Stimulated activated CD8-positive, alpha-beta memory T cell treated with anti-CD3 and anti-CD28 coated beads, Interleukin-4, amount 100 ng/mL, for 1 hour (primary cell): ENCODE measurements around the gene ITPRIPL2.

Experiments
- DNase-seq, 2 donors: peaks; one replicate each; pipeline ENCODE4 v3.0.0-alpha.2; 2020; ENCODE audit warnings: low read depth in 2 of 2, low spot score in 1 of 2

The ITPRIPL2 gene

GRCh38 chr16:19142939-19143598 lies 29.3 kb downstream of the ITPRIPL2 start:
- DNase-seq, result no peak

DNA sequence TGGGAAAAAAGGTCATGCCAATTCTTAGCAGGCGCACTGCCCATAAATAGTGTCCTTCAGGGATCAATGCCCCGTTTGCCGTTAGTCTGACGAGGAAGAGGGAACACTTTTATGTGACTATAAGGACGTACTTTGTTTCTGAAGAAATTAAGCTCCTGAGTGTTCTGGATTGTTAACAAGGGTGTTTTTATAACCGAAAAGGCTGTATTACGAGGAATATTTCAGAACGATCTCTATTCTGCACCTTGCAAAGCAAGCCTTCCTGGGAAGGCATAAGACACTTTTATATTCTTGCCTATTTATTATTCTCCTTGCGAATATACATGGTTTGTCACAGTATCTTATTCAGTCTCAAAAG lies 29.8 kb downstream of the ITPRIPL2 start:
- no peak for DNase-seq

GRCh38 chr16:19145010-19145409 lies 31.2 kb downstream of the ITPRIPL2 start:
- no peak for DNase-seq

- no peak for DNase-seq
Observed at GRCh38 chr16:19147126-19147525, 33.4 kb downstream of the ITPRIPL2 start.

DNA sequence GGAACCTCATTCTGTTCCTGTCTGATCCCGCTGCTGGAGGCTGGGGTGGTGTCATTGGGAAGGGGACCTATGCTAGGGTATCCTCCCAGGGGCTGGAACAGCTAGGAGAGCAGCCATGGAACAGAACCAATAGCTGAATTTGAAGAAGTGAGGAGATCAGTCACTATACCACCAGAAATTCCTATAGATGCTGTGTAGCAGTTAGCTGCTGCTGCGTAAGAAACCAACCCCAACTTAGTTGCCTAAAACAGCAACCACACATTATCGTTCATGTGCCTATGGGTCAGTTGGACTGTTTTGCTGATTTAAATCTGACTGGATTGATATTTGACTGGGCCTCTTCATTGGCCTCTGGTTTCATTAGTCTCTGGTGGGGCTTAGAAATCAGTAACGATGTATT lies 33.9 kb downstream of the ITPRIPL2 start:
- DNase-seq, result no peak

DNA sequence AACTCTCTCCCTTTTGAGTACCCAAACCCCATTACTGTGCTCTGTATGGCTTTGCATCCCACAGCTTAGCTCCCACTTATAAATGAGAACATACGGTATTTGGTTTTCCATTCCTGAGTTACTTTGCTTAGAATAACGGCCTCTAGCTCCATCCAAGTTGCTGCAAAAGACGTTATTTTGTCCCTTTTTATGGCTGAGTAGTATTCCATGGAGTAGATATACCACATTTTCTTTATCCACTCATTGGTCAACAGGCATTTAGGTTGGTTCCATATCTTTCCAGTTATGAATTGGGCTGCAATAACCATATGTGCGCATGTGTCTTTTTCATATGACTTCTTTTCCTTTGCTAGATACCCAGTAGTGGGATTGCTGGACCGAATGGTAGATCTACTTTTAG lies 34.4 kb downstream of the ITPRIPL2 start:
- DNase-seq, result no peak

GRCh38 chr16:19151310-19151709 lies 37.5 kb downstream of the ITPRIPL2 start:
- no peak for DNase-seq

DNA sequence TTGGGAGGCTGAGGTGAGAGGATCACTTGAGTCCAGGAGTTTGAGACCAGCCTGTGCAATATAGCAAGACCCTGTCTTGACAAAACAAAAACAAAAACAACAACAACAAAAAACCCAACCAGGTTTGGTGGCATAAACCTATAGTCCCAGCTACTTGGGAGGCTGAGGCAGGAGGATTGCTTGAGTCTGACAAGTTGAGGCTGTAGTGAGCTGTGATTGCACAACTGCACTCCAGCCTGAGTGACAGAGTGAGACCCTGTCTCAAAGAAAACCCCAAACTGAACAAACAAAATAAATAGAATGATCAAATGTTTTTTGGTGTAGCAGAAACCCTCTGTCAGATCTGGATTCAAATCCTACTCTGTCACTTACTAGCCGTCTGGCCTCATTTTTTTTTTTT lies 38.3 kb downstream of the ITPRIPL2 start:
- DNase-seq, result no peak

- no peak for DNase-seq
Observed at GRCh38 chr16:19153876-19154275, 40.1 kb downstream of the ITPRIPL2 start.

- DNase-seq, result no peak
Observed at GRCh38 chr16:19162085-19162484, 48.3 kb downstream of the ITPRIPL2 start.

DNA sequence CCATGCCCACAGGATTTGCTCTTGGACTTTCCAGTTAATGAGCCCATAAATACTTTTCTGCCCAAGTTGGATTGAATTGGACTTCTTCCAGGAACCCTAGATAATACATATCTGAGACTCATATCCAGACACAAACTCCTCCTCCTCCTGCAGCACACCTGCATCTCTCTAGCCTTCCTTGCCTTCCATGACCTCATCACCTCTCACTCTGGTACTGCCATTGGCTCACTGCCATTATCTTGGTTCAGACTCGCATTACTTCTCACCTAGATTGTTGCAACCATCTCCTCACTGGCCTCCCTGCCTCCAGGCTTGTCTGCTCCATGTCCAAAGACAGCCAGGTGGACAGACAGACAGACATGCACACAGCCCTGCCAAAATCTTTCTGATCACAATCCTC lies 49.5 kb downstream of the ITPRIPL2 start:
- DNase-seq, result no peak

GRCh38 chr16:19164285-19164684 lies 50.5 kb downstream of the ITPRIPL2 start:
- no peak for DNase-seq

GRCh38 chr16:19165101-19165500 lies 51.3 kb downstream of the ITPRIPL2 start:
- no peak for DNase-seq

DNA sequence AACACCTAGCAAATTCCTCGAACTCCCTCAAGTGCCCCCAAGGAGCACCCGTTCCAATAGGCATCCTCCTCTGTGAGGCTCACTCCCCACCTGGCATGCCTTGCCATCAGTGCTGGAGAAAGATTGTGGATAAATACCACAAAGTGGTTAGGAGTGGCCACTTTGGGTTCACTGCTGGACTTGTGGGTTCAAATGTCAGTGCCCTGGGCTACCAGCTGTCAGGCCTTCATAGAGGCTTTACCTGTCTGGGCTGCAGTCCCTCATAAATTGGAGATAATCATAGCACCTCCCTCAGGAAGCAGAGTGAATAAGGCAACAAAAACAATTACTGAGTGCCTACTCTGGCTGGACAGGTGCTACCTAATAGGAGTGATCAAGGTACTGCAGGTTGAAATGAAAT lies 52.7 kb downstream of the ITPRIPL2 start:
- no peak for DNase-seq

DNA sequence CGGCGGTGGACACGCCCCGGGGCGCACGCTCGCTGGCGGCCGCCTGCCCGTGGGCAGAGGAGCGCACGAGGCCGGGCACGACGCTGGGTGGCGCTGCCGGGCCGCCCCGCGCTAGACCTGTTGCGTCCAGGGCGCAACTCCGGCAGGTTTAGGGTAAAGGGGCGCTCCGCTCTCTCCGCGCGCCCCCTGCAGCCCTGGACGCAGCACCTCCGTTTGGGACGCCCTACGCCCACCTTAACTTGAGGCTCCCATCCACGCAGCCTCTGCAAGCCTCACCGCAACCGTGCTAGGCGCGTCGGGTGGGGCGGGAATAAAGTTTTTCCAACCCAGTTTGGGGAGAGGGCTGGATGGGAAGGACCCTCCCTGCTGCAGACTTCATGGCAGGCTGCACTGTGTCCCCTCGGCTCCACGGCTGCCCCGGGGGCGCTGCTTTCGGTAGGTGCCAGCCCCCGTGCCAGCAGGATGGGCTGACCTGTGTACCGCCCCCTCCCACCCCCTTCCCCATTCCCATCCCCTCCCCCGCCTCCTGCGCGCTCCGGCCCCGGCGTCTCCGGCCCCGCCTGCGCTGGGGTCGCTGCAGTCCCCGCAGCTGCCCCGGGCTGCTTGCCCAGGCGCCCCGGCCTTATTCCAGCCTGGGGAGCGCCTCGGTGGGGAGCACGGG lies 54.1 kb downstream of the ITPRIPL2 start, which contains the start of gene SYT17:
Gene SYT17 (plus strand): TSS at position 531 of the 661 bp plus-strand sequence. CDS start 407 bp downstream, outside the sequence.
- no peak for DNase-seq

DNA sequence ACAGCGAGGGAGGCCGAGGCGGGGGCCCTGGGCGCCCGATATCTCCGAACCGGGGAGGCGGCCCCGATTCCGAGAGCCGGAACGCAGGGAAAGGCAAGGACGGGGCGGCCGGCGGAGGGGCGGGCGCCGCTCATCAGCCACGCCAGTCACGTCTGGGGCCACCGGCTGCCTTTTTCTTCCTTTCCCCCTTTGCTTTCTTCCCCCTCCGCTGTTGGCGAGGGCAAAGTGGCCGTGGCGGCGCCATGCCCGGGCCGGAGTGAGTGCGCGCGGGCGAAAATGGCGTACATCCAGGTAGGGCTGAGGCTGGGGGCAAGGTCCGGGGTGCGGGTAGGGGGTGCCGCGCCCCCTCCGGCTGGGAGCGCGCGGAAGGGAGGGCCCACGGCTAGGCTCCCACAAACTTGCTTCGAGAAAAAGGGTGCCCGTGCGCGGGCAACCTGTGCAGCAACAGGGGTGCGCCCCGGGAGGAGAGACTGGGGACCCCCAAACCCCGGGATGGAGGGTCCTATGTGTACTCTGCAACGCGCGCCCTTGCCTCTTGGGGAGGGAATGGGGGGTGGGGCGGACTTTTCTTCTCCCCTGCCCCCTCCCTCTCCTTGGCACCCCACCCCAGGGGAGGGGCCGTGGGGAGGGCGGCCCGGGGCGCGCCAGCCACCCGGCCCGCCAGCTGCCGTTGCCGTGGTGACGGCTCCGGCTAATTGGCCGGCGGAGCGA lies 54.8 kb downstream of the ITPRIPL2 start:
- DNase-seq, result no peak

DNA sequence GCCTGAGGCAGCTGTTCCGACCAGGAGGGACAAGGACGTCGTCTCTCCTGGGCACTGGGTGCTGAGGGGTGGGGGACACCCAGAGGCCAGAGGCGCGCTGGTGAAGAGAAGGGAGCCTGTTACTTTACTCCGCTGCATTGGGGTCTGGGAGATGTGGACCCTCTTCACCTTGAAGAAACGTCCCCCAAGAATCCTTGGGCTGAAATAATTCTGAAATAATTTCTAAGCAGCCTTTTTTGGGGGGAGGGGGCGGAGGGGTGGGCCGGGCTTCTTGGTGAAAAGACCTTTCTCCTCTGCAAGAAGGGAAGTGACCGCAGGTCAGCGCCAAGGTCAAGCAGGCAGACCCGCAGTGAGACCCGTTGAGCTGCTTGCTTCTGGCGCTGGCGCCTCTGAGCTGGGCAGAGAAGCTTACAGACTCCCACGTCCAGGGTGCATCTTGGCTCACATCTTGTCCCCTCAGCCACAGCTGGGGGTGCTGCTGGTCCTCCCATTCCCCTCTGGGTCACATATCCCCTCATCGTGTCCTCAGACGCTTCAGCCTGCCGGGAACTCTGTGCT lies 55.4 kb downstream of the ITPRIPL2 start:
- DNase-seq, result no peak

GRCh38 chr16:19170043-19170655 lies 56.4 kb downstream of the ITPRIPL2 start:
- DNase-seq, result no peak
